HEK293 (cell line): ENCODE measurements around the gene SLC12A2.
A peak's percentile ranks its signal among the peaks of the same experiment; 100 is the strongest.

Source experiments
- BCL11A ChIP-seq: fragments of 450-650 bp; formaldehyde crosslinking; IDR thresholded peaks from 2 replicates; pipeline ENCODE4 v1.5.1; 2016; ENCODE audit warnings: low read depth, missing biosample characterization, missing genetic modification characterization
- KLF17 ChIP-seq: fragments of 450-650 bp; formaldehyde crosslinking; IDR thresholded peaks from 2 replicates; pipeline ENCODE4 v1.5.1; 2016; ENCODE audit warnings: missing biosample characterization, missing genetic modification characterization
- PATZ1 ChIP-seq: fragments of 450-650 bp; formaldehyde crosslinking; IDR thresholded peaks from 2 replicates; pipeline ENCODE4 v1.5.1; 2016; ENCODE audit warnings: missing biosample characterization, missing genetic modification characterization
- PRDM4 ChIP-seq: fragments of 450-650 bp; formaldehyde crosslinking; IDR thresholded peaks from 2 replicates; pipeline ENCODE4 v1.5.1; 2017; ENCODE audit warnings: missing biosample characterization, missing genetic modification characterization
- RBAK ChIP-seq: fragments of 450-650 bp; formaldehyde crosslinking; IDR thresholded peaks from 2 replicates; pipeline ENCODE4 v1.5.1; 2016; ENCODE audit warnings: missing biosample characterization, missing genetic modification characterization
- SCRT1 ChIP-seq: fragments of 450-650 bp; formaldehyde crosslinking; IDR thresholded peaks from 2 replicates; pipeline ENCODE4 v1.5.1; 2016; ENCODE audit warnings: missing biosample characterization, missing genetic modification characterization, borderline replicate concordance
- ZBTB44 ChIP-seq: fragments of 450-650 bp; IDR thresholded peaks from 2 replicates; pipeline ENCODE4 v1.5.1; 2018; ENCODE audit warnings: missing biosample characterization, mild to moderate bottlenecking, missing genetic modification characterization
- ZBTB6 ChIP-seq: fragments of 450-650 bp; formaldehyde crosslinking; IDR thresholded peaks from 2 replicates; pipeline ENCODE4 v1.5.1; 2017; ENCODE audit warnings: missing biosample characterization, missing genetic modification characterization
- ZBTB8A ChIP-seq: fragments of 450-650 bp; formaldehyde crosslinking; IDR thresholded peaks from 2 replicates; pipeline ENCODE4 v1.5.1; 2016; ENCODE audit warnings: missing biosample characterization, missing genetic modification characterization
- ZEB2 ChIP-seq: fragments of 450-650 bp; formaldehyde crosslinking; IDR thresholded peaks from 2 replicates; pipeline ENCODE4 v1.5.1; 2016; ENCODE audit warnings: missing biosample characterization, missing genetic modification characterization
- ZFP37 ChIP-seq: fragments of 450-650 bp; formaldehyde crosslinking; IDR thresholded peaks from 2 replicates; pipeline ENCODE4 v1.5.1; 2016; ENCODE audit warnings: missing biosample characterization, missing genetic modification characterization
- ZFP41 ChIP-seq: fragments of 450-650 bp; formaldehyde crosslinking; IDR thresholded peaks from 2 replicates; pipeline ENCODE4 v1.5.1; 2016; ENCODE audit warnings: missing biosample characterization, missing genetic modification characterization, borderline replicate concordance
- ZFP69B ChIP-seq: fragments of 450-650 bp; formaldehyde crosslinking; IDR thresholded peaks from 2 replicates; pipeline ENCODE4 v1.5.1; 2016; ENCODE audit warnings: missing biosample characterization, missing genetic modification characterization
- ZNF10 ChIP-seq: fragments of 450-650 bp; formaldehyde crosslinking; IDR thresholded peaks from 2 replicates; pipeline ENCODE4 v1.5.1; 2017; ENCODE audit warnings: missing biosample characterization, missing genetic modification characterization
- ZNF140 ChIP-seq: fragments of 450-650 bp; formaldehyde crosslinking; IDR thresholded peaks from 2 replicates; pipeline ENCODE4 v1.5.1; 2016; ENCODE audit warnings: missing biosample characterization, missing genetic modification characterization
- ZNF146 ChIP-seq: fragments of 450-650 bp; formaldehyde crosslinking; IDR thresholded peaks from 2 replicates; pipeline ENCODE4 v1.5.1; 2016; ENCODE audit warnings: missing biosample characterization, missing genetic modification characterization
- ZNF169 ChIP-seq: fragments of 450-650 bp; formaldehyde crosslinking; IDR thresholded peaks from 2 replicates; pipeline ENCODE4 v1.5.1; 2016; ENCODE audit warnings: missing biosample characterization, missing genetic modification characterization
- ZNF174 ChIP-seq: fragments of 450-650 bp; formaldehyde crosslinking; IDR thresholded peaks from 2 replicates; pipeline ENCODE4 v1.5.0; 2017; ENCODE audit warnings: missing biosample characterization, mild to moderate bottlenecking, missing genetic modification characterization
- ZNF23 ChIP-seq: fragments of 450-650 bp; formaldehyde crosslinking; IDR thresholded peaks from 2 replicates; pipeline ENCODE4 v1.5.1; 2016; ENCODE audit warnings: missing biosample characterization, missing genetic modification characterization, borderline replicate concordance
- ZNF354C ChIP-seq: fragments of 450-650 bp; formaldehyde crosslinking; IDR thresholded peaks from 2 replicates; pipeline ENCODE4 v1.5.1; 2016; ENCODE audit warnings: missing biosample characterization, missing genetic modification characterization, low read depth, borderline replicate concordance
- ZNF398 ChIP-seq: fragments of 450-650 bp; formaldehyde crosslinking; IDR thresholded peaks from 2 replicates; pipeline ENCODE4 v1.5.1; 2017; ENCODE audit warnings: missing biosample characterization, missing genetic modification characterization
- ZNF473 ChIP-seq: fragments of 450-650 bp; formaldehyde crosslinking; IDR thresholded peaks from 2 replicates; pipeline ENCODE4 v1.5.1; 2017; ENCODE audit warnings: missing biosample characterization, missing genetic modification characterization
- ZNF488 ChIP-seq: fragments of 450-650 bp; formaldehyde crosslinking; IDR thresholded peaks from 2 replicates; pipeline ENCODE4 v1.5.1; 2016; ENCODE audit warnings: missing biosample characterization, missing genetic modification characterization
- ZNF530 ChIP-seq: fragments of 450-650 bp; formaldehyde crosslinking; IDR thresholded peaks from 2 replicates; pipeline ENCODE4 v1.5.1; 2016; ENCODE audit warnings: low read depth, missing biosample characterization, missing genetic modification characterization
- ZNF549 ChIP-seq: fragments of 450-650 bp; IDR thresholded peaks from 2 replicates; pipeline ENCODE4 v1.5.1; 2018; ENCODE audit warnings: missing biosample characterization, missing genetic modification characterization, mild to moderate bottlenecking, inconsistent platforms, moderate library complexity
- ZNF558 ChIP-seq: fragments of 450-650 bp; formaldehyde crosslinking; IDR thresholded peaks from 2 replicates; pipeline ENCODE4 v1.5.1; 2016; ENCODE audit warnings: missing biosample characterization, missing genetic modification characterization
- ZNF677 ChIP-seq: fragments of 450-650 bp; IDR thresholded peaks from 2 replicates; pipeline ENCODE4 v1.5.0; 2018; ENCODE audit warnings: missing biosample characterization, mild to moderate bottlenecking, missing genetic modification characterization, moderate library complexity
- ZNF707 ChIP-seq: fragments of 450-650 bp; formaldehyde crosslinking; IDR thresholded peaks from 2 replicates; pipeline ENCODE4 v1.5.1; 2016; ENCODE audit warnings: missing biosample characterization, missing genetic modification characterization

Gene SLC12A2

GRCh38 chr5:128084228-128085167 is 932 bp downstream of the SLC12A2 start (continued):
- TF ChIP-seq ZNF174 (tag by site-specific recombination) (no peak), ZNF488 (tag by site-specific recombination) (no peak), ZFP37 (tag by site-specific recombination) (no peak; the same call in 1 of the 2 replicates), ZBTB8A (tag by site-specific recombination) (no peak), ZNF473 (tag by site-specific recombination) (no peak), ZNF530 (tag by site-specific recombination) (no peak), PRDM4 (tag by site-specific recombination) (no peak), ZBTB44 (tag by site-specific recombination) (no peak), ZNF549 (no peak), ZFP69B (tag by site-specific recombination) (no peak; the same call in 1 of the 2 replicates), BCL11A (tag by site-specific recombination) (no peak), ZNF10 (tag by site-specific recombination) (no peak), KLF17 (tag by site-specific recombination) (no peak), ZEB2 (peak; percentile 71; the same call in 1 of the 2 replicates), ZNF677 (tag by site-specific recombination) (no peak; the same call in 1 of the 2 replicates), ZNF398 (tag by site-specific recombination) (no peak), ZNF140 (tag by site-specific recombination) (no peak), ZBTB6 (tag by site-specific recombination) (no peak), ZFP41 (tag by site-specific recombination) (no peak), ZNF23 (tag by site-specific recombination) (no peak), ZNF707 (tag by site-specific recombination) (no peak), SCRT1 (tag by site-specific recombination) (no peak), ZNF558 (no peak; the same call in 1 of the 2 replicates), ZNF354C (tag by site-specific recombination) (no peak), RBAK (tag by site-specific recombination) (no peak), ZNF169 (tag by site-specific recombination) (no peak), PATZ1 (no peak; the same call in 1 of the 2 replicates), ZNF146 (no peak)
